CD14-positive monocyte (primary cell): ENCODE measurements around the gene CHST10. TPM values are rescaled to one million over a fixed set of nuclear protein-coding genes. Genes with fewer than 3 reads are reported as not detected.
A peak's percentile ranks its signal among the peaks of the same experiment; 100 is the strongest.

Experiments used
- DNase-seq, 3 donors: peaks; one replicate each; pipeline ENCODE4 v3.0.0-alpha.2; 2011 to 2022
- H2AFZ ChIP-seq: 2 replicates; pipeline ENCODE4 v1.6.0; 2012; ENCODE audit warnings: mild to moderate bottlenecking, low read depth, low read length, inconsistent platforms; ENCODE audit not compliant: insufficient read depth, poor library complexity, severe bottlenecking
- H3K27ac ChIP-seq, 2 donors: 1 replicate in 1 of 2; 2 replicates in 1 of 2; pipeline ENCODE4 v1.5.1; 2012 to 2013; ENCODE audit warnings: low read length in 2 of 2, control low read depth in 1 of 2, inconsistent platforms in 1 of 2, low read depth in 1 of 2, mild to moderate bottlenecking in 1 of 2
- H3K27me3 ChIP-seq, 2 donors: one replicate each; pipeline versions ENCODE4 v1.6.0 to v1.6.1; 2011 to 2013; ENCODE audit warnings: low read length in 2 of 2; ENCODE audit not compliant: control insufficient read depth in 2 of 2, insufficient read depth in 2 of 2
- H3K36me3 ChIP-seq, 2 donors: replicated peaks in 1 of 2; 1 replicate in 1 of 2; 2 replicates in 1 of 2; pipeline versions ENCODE4 v1.5.1 to v1.6.1; 2012 to 2013; ENCODE audit warnings: low read length in 2 of 2, control low read depth in 1 of 2, inconsistent platforms in 1 of 2, mild to moderate bottlenecking in 1 of 2; ENCODE audit not compliant: insufficient read depth in 2 of 2, control insufficient read depth in 1 of 2
- H3K4me1 ChIP-seq, 2 donors: 1 replicate in 1 of 2; 2 replicates in 1 of 2; pipeline versions ENCODE4 v1.5.1 to v1.6.1; 2012 to 2013; ENCODE audit warnings: low read length in 2 of 2, control low read depth in 1 of 2, inconsistent platforms in 1 of 2, mild to moderate bottlenecking in 1 of 2, moderate library complexity in 1 of 2; ENCODE audit not compliant: insufficient read depth in 2 of 2, control insufficient read depth in 1 of 2
- H3K4me2 ChIP-seq: replicated peaks from 2 replicates; pipeline ENCODE3; 2012; ENCODE audit warnings: low read length, moderate library complexity, mild to moderate bottlenecking; ENCODE audit not compliant: poor library complexity, severe bottlenecking; ENCODE audit errors: extremely low read depth
- H3K4me3 ChIP-seq, 3 experiments: fragments of 200-600 bp in 1 of 3; sonication (generic) in 1 of 3; replicated peaks in 1 of 3; 1 replicate in 2 of 3; 2 replicates in 1 of 3; pipeline ENCODE4 v1.5.1; 2011 to 2013; ENCODE audit warnings: low read length in 3 of 3, mild to moderate bottlenecking in 3 of 3, control low read depth in 2 of 3, low read depth in 2 of 3, inconsistent platforms in 1 of 3, moderate library complexity in 1 of 3
- H3K79me2 ChIP-seq: 2 replicates; pipeline ENCODE4 v1.6.0; 2012; ENCODE audit warnings: mild to moderate bottlenecking, control low read depth, inconsistent platforms, low read length, moderate library complexity; ENCODE audit not compliant: insufficient read depth
- H3K9ac ChIP-seq: 2 replicates; pipeline ENCODE4 v1.6.0; 2017; ENCODE audit warnings: low read length, mild to moderate bottlenecking; ENCODE audit not compliant: insufficient read depth, poor library complexity, severe bottlenecking
- H3K9me3 ChIP-seq, 2 donors: replicated peaks in 1 of 2; 1 replicate in 1 of 2; 2 replicates in 1 of 2; pipeline versions ENCODE4 v1.5.1 to v1.6.1; 2012 to 2013; ENCODE audit warnings: low read length in 2 of 2, control low read depth in 1 of 2; ENCODE audit not compliant: control insufficient read depth in 1 of 2, insufficient read depth in 1 of 2
- H4K20me1 ChIP-seq: 2 replicates; pipeline ENCODE4 v1.6.0; 2012; ENCODE audit warnings: mild to moderate bottlenecking, low read length, control low read depth, moderate library complexity; ENCODE audit not compliant: insufficient read depth
- H3K27ac Mint-ChIP-seq, 7 donors: one replicate each; pipeline ENCODE4 v1.8.0; 2020; ENCODE audit warnings: mild to moderate bottlenecking in 7 of 7, mixed read lengths in 7 of 7, moderate library complexity in 6 of 7, inconsistent platforms in 2 of 7
- H3K27me3 Mint-ChIP-seq, 3 donors: one replicate each; pipeline ENCODE4 v1.8.0; 2021 to 2022; ENCODE audit warnings: low read depth in 3 of 3, mild to moderate bottlenecking in 3 of 3, mixed read lengths in 3 of 3, moderate library complexity in 3 of 3, inconsistent platforms in 1 of 3
- H3K36me3 Mint-ChIP-seq, 2 donors: one replicate each; pipeline ENCODE4 v1.8.0; 2020; ENCODE audit warnings: mixed read lengths in 2 of 2, inconsistent platforms in 1 of 2, mild to moderate bottlenecking in 1 of 2
- H3K4me1 Mint-ChIP-seq: one replicate; pipeline ENCODE4 v1.8.0; 2020; ENCODE audit warnings: mild to moderate bottlenecking, mixed read lengths
- H3K4me3 Mint-ChIP-seq, 2 donors: one replicate each; pipeline ENCODE4 v1.8.0; 2020; ENCODE audit warnings: mild to moderate bottlenecking in 2 of 2, mixed read lengths in 2 of 2, moderate library complexity in 1 of 2
- H3K9me3 Mint-ChIP-seq, 7 donors: one replicate each; pipeline ENCODE4 v1.8.0; 2020 to 2022; ENCODE audit warnings: mixed read lengths in 7 of 7, mild to moderate bottlenecking in 6 of 7, moderate library complexity in 6 of 7, inconsistent platforms in 2 of 7
- CTCF ChIP-seq: fragments of 200-600 bp; IDR thresholded peaks from one replicate; pipeline ENCODE4 v1.8.0; 2022; ENCODE audit warnings: antibody characterized with exemption, mild to moderate bottlenecking
- WGBS: methylation state at CpG from one replicate; pipeline ENCODE4 v1.1.5; 2013; ENCODE audit warnings: missing lambda C conversion rate; ENCODE audit not compliant: insufficient coverage; 5-methylcytosine and 5-hydroxymethylcytosine counted together
- intact Hi-C, 2 donors: fragments of 100-400 bp; cut with micrococcal nuclease; formaldehyde crosslinking; loops; one replicate each; pipeline versions ENCODE4 v1.15.0 to v1.15.1; 2023
- polyA plus RNA-seq, 3 donors: library from polyadenylated mRNA; depleted of rRNA in 1 of 3; unstranded in 2 of 3; stranded (reverse) in 1 of 3; fragments of 300-500 nt in 2 of 3; fragments of >200 nt in 1 of 3; fragmentation: Illumina TruSeq in 2 of 3; gene quantifications; 1 replicate in 2 of 3; 2 replicates in 1 of 3; pipeline ENCODE4 v1.2.3, GENCODE V29; 2012 to 2021

CHST10 gene
- polyA plus RNA-seq, 3 donors = 0.52 to 0.54 TPM; not detected in 1

DNA sequence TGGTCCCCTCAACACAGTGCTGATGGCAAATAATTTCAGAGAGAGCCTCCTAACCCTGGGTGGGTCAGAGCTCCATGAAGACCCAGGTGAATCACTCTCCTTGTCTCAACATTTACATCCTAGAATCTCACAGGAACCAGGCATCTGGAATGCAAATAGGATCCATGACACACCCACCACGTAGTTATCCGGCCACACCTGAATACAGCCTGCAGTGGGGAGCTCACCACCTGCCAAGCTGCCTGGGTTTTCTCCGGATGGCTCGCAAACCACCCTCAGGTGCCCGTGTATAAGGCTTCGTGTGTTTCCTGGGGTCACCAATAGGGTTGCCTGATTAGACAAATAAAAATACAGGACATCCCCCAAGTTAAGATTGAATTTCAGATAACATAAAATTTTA is 9.9 kb downstream of the CHST10 start:
- WGBS = 90% methylated on average over 2 of the region's 6 CpGs
- peaks cover 0 to 2% (median 0%) of the 10 kb centered on the region in 3 donors for H3K27me3 Mint-ChIP-seq
- no peaks in the 10 kb centered on the region for H3K4me1 Mint-ChIP-seq
- no peaks in the 10 kb centered on the region for H3K9me3 ChIP-seq
- no peaks in the 10 kb centered on the region for H3K27me3 ChIP-seq
- no peak overlapping the region for H3K27ac Mint-ChIP-seq
- DNase-seq = no peak
- peaks cover 3 to 26% of the 10 kb centered on the region in 2 donors for H3K36me3 ChIP-seq
- intact Hi-C loops = no loop called here
- TF ChIP-seq CTCF = no peak
- no peak overlapping the region for H3K4me3 ChIP-seq
- H3K27ac ChIP-seq = no peak overlapping the region
- H3K4me2 ChIP-seq = no peak overlapping the region
- peaks cover 8% of the 10 kb centered on the region in 2 donors for H3K36me3 Mint-ChIP-seq
- no peaks in the 10 kb centered on the region for H3K4me1 ChIP-seq
- H3K79me2 ChIP-seq = no peaks in the 10 kb centered on the region
- no peak overlapping the region for H2AFZ ChIP-seq
- no peaks in the 10 kb centered on the region for H3K9me3 Mint-ChIP-seq
- no peak overlapping the region for H3K4me3 Mint-ChIP-seq
- H3K9ac ChIP-seq = no peak overlapping the region
- no peaks in the 10 kb centered on the region for H4K20me1 ChIP-seq

DNA sequence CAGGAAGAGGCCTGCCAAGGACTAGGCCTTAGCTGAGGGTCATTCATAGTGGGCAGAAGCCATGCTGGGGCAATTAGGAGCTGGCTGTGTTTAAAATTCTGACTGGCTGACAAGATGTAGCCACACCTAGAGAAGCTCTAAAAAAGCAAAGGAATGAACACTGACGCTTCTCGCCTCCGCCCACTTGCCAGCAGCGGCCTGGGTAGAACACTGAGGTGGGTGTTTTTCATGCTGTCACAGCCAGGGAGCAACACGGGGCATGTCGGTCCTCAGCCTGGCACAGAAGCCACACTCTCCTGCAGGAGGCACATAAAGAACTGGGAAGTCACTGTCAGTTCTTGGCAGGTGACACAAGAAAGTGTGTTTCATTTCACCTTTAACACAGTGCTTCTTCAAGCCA is 10.4 kb downstream of the CHST10 start:
- H3K27ac ChIP-seq = no peak overlapping the region
- H4K20me1 ChIP-seq = no peaks in the 10 kb centered on the region
- 86% methylated on average over 6 of the region's 6 CpGs for WGBS
- no peak overlapping the region for H3K4me3 ChIP-seq
- no peak overlapping the region for H2AFZ ChIP-seq
- Mint-ChIP-seq H3K9me3 (no peaks in the 10 kb centered on the region), H3K4me1 (no peaks in the 10 kb centered on the region), H3K4me3 (no peak overlapping the region), H3K27me3 (peaks cover 0 to 2% (median 0%) of the 10 kb centered on the region in 3 donors), H3K36me3 (peaks cover 12 to 13% of the 10 kb centered on the region in 2 donors), H3K27ac (peak overlapping the region in 2 of 7 donors; percentile 11 to 29)
- H3K27me3 ChIP-seq = no peaks in the 10 kb centered on the region
- no peak overlapping the region for H3K4me2 ChIP-seq
- intact Hi-C loops = no loop called here
- no peak for TF ChIP-seq CTCF
- no peak overlapping the region for H3K9ac ChIP-seq
- H3K9me3 ChIP-seq = no peaks in the 10 kb centered on the region
- peaks cover 8 to 31% of the 10 kb centered on the region in 2 donors for H3K36me3 ChIP-seq
- no peaks in the 10 kb centered on the region for H3K79me2 ChIP-seq
- no peaks in the 10 kb centered on the region for H3K4me1 ChIP-seq
- no peak for DNase-seq
